Mucosa of rectum (tissue), 2 donors: Measurements from ENCODE around the gene JCAD.

Experiments used
- H3K27ac ChIP-seq, 2 donors: one replicate each; pipeline ENCODE4 v1.7.0; 2013; ENCODE audit warnings: inconsistent platforms in 2 of 2, low read depth in 2 of 2, low read length in 2 of 2
- H3K27me3 ChIP-seq, 2 donors: one replicate each; pipeline ENCODE4 v1.7.0; 2013; ENCODE audit warnings: low read length in 2 of 2; ENCODE audit not compliant: control insufficient read depth in 2 of 2, insufficient read depth in 2 of 2
- H3K36me3 ChIP-seq, 2 donors: one replicate each; pipeline ENCODE4 v1.7.0; 2013; ENCODE audit warnings: low read length in 2 of 2; ENCODE audit not compliant: control insufficient read depth in 2 of 2, insufficient read depth in 2 of 2
- H3K4me1 ChIP-seq, 2 donors: one replicate each; pipeline ENCODE4 v1.7.0; 2013; ENCODE audit warnings: low read length in 2 of 2, mild to moderate bottlenecking in 1 of 2; ENCODE audit not compliant: control insufficient read depth in 2 of 2, insufficient read depth in 2 of 2
- H3K4me3 ChIP-seq, 2 donors: one replicate each; pipeline ENCODE4 v1.7.0; 2013; ENCODE audit warnings: low read length in 2 of 2
- H3K9ac ChIP-seq, 2 donors: one replicate each; pipeline ENCODE4 v1.7.0; 2013; ENCODE audit warnings: low read length in 2 of 2, low read depth in 1 of 2, mild to moderate bottlenecking in 1 of 2
- H3K9me3 ChIP-seq, 2 donors: one replicate each; pipeline ENCODE4 v1.7.0; 2013; ENCODE audit warnings: low read length in 2 of 2; ENCODE audit not compliant: control insufficient read depth in 2 of 2
- donor health status: healthy.
- donor health status: Normal muscosa, but diverticular disease.

Gene JCAD

GRCh38 chr10:30038781-30039536 lies 20.4 kb downstream of the JCAD start:
- Histone ChIP-seq H3K4me1 (peaks cover 0 to 2% of the 10 kb centered on the region in 2 donors), H3K4me3 (no peak overlapping the region), H3K9me3 (no peaks in the 10 kb centered on the region), H3K9ac (no peak overlapping the region), H3K27me3 (peaks cover 0 to 2% of the 10 kb centered on the region in 2 donors), H3K36me3 (no peaks in the 10 kb centered on the region), H3K27ac (no peak overlapping the region)

GRCh38 chr10:30037620-30038336 lies 21.6 kb downstream of the JCAD start:
- H3K27me3 ChIP-seq: no peaks in the 10 kb centered on the region
- H3K9ac ChIP-seq: no peak overlapping the region
- peaks cover 0 to 2% of the 10 kb centered on the region in 2 donors for H3K4me1 ChIP-seq
- no peak overlapping the region for H3K4me3 ChIP-seq
- no peak overlapping the region for H3K27ac ChIP-seq
- H3K36me3 ChIP-seq: no peaks in the 10 kb centered on the region
- no peaks in the 10 kb centered on the region for H3K9me3 ChIP-seq

- Histone ChIP-seq H3K4me1 (peaks cover 0 to 2% of the 10 kb centered on the region in 2 donors), H3K9ac (no peak overlapping the region), H3K4me3 (no peak overlapping the region), H3K9me3 (no peaks in the 10 kb centered on the region), H3K36me3 (no peaks in the 10 kb centered on the region), H3K27me3 (no peaks in the 10 kb centered on the region), H3K27ac (no peak overlapping the region)
Measured at GRCh38 chr10:30036811-30037210, 22.6 kb downstream of the JCAD start.

- Histone ChIP-seq H3K4me3 (no peak overlapping the region), H3K9me3 (no peaks in the 10 kb centered on the region), H3K27ac (no peak overlapping the region), H3K9ac (no peak overlapping the region), H3K36me3 (no peaks in the 10 kb centered on the region), H3K27me3 (no peaks in the 10 kb centered on the region), H3K4me1 (peaks cover 0 to 2% of the 10 kb centered on the region in 2 donors)
Measured at GRCh38 chr10:30036341-30036740, 23.0 kb downstream of the JCAD start.

GRCh38 chr10:30034433-30035137 lies 24.8 kb downstream of the JCAD start:
- H3K36me3 ChIP-seq: no peaks in the 10 kb centered on the region
- no peak overlapping the region for H3K4me3 ChIP-seq
- no peak overlapping the region for H3K27ac ChIP-seq
- peaks cover 0 to 2% of the 10 kb centered on the region in 2 donors for H3K4me1 ChIP-seq
- no peak overlapping the region for H3K9ac ChIP-seq
- H3K9me3 ChIP-seq: no peaks in the 10 kb centered on the region
- H3K27me3 ChIP-seq: no peaks in the 10 kb centered on the region

- H3K27me3 ChIP-seq: no peaks in the 10 kb centered on the region
- H3K27ac ChIP-seq: no peak overlapping the region
- H3K9ac ChIP-seq: no peak overlapping the region
- peaks cover 0 to 3% of the 10 kb centered on the region in 2 donors for H3K4me1 ChIP-seq
- no peaks in the 10 kb centered on the region for H3K36me3 ChIP-seq
- H3K9me3 ChIP-seq: no peaks in the 10 kb centered on the region
- no peak overlapping the region for H3K4me3 ChIP-seq
Measured at GRCh38 chr10:30032125-30032524, 27.3 kb downstream of the JCAD start.

GRCh38 chr10:30029872-30030256 lies 29.5 kb downstream of the JCAD start:
- Histone ChIP-seq H3K4me1 (peaks cover 0 to 3% of the 10 kb centered on the region in 2 donors), H3K27ac (no peak overlapping the region), H3K4me3 (no peak overlapping the region), H3K9me3 (no peaks in the 10 kb centered on the region), H3K36me3 (no peaks in the 10 kb centered on the region), H3K9ac (no peak overlapping the region), H3K27me3 (no peaks in the 10 kb centered on the region)

- Histone ChIP-seq H3K4me3 (no peak overlapping the region), H3K36me3 (no peaks in the 10 kb centered on the region), H3K4me1 (peaks cover 0 to 3% of the 10 kb centered on the region in 2 donors), H3K9me3 (no peaks in the 10 kb centered on the region), H3K27ac (peak overlapping the region in 1 of 2 donors; percentile 9), H3K9ac (no peak overlapping the region), H3K27me3 (no peaks in the 10 kb centered on the region)
Measured at GRCh38 chr10:30029164-30029871, 30.1 kb downstream of the JCAD start.

GRCh38 chr10:30028738-30029030 lies 30.7 kb downstream of the JCAD start:
- Histone ChIP-seq H3K27me3 (no peaks in the 10 kb centered on the region), H3K9ac (no peak overlapping the region), H3K4me3 (no peak overlapping the region), H3K36me3 (no peaks in the 10 kb centered on the region), H3K4me1 (peaks cover 0 to 3% of the 10 kb centered on the region in 2 donors), H3K27ac (peak overlapping the region in 1 of 2 donors; percentile 9), H3K9me3 (no peaks in the 10 kb centered on the region)
